ENCODE data around the gene RGL1. TPM values are rescaled to one million over a fixed set of nuclear protein-coding genes. Genes with fewer than 3 reads are reported as not detected.
A peak's percentile ranks its signal among the peaks of the same experiment; 100 is the strongest.

Gene RGL1
- total and polyA plus RNA-seq, 3 donors from 2014 or later, result 34.3 to 58.2 (median 41.5) TPM

- TF ChIP-seq, protein P1, sequence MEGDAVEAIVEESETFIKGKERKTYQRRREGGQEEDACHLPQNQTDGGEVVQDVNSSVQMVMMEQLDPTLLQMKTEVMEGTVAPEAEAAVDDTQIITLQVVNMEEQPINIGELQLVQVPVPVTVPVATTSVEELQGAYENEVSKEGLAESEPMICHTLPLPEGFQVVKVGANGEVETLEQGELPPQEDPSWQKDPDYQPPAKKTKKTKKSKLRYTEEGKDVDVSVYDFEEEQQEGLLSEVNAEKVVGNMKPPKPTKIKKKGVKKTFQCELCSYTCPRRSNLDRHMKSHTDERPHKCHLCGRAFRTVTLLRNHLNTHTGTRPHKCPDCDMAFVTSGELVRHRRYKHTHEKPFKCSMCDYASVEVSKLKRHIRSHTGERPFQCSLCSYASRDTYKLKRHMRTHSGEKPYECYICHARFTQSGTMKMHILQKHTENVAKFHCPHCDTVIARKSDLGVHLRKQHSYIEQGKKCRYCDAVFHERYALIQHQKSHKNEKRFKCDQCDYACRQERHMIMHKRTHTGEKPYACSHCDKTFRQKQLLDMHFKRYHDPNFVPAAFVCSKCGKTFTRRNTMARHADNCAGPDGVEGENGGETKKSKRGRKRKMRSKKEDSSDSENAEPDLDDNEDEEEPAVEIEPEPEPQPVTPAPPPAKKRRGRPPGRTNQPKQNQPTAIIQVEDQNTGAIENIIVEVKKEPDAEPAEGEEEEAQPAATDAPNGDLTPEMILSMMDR (IDR thresholded peaks at IDR 0.05), result no peak
- TF ChIP-seq POLR2A (IDR thresholded peaks at IDR 0.05), result no peak
- 62 to 68% methylated on average over 1 of the region's 1 CpG for WGBS, 2 donors
- intact Hi-C loops (cut with DNase I; ENCODE audit: low total_unique reads), result no loop called here
- no peaks in the 10 kb centered on the region for H3K27me3 ChIP-seq
- no peak overlapping the region for H3K27ac ChIP-seq
- peaks cover 5% of the 10 kb centered on the region for H3K4me1 ChIP-seq
- no peak for DNase-seq
- H3K9me3 ChIP-seq, result no peaks in the 10 kb centered on the region
- H3K4me3 ChIP-seq, result no peak overlapping the region
- H3K36me3 ChIP-seq (ENCODE audit: low read depth, missing control alignments), result no peaks in the 10 kb centered on the region
These were observed 143.1 kb downstream of the RGL1 start for GRCh38 chr1:183947988-183948387.

- intact Hi-C loops (cut with DNase I; ENCODE audit: low total_unique reads), result no loop called here
- peak overlapping the region in 1 of 2 donors; percentile 83 for H3K27ac ChIP-seq
- no peak for DNase-seq
- WGBS, 2 donors, result 86 to 94% methylated on average over 1 of the region's 1 CpG
- H3K9me3 ChIP-seq, result no peaks in the 10 kb centered on the region
- no peaks in the 10 kb centered on the region for H3K27me3 ChIP-seq
- H3K4me3 ChIP-seq, result no peak overlapping the region
- TF ChIP-seq, protein P1 (IDR thresholded peaks at IDR 0.05), result no peak
- TF ChIP-seq POLR2A (IDR thresholded peaks at IDR 0.05), result no peak
- H3K36me3 ChIP-seq (ENCODE audit: low read depth, missing control alignments), result no peaks in the 10 kb centered on the region
- H3K4me1 ChIP-seq, result peaks cover 11% of the 10 kb centered on the region
These were observed 147.2 kb downstream of the RGL1 start for GRCh38 chr1:183952101-183952500.

DNA sequence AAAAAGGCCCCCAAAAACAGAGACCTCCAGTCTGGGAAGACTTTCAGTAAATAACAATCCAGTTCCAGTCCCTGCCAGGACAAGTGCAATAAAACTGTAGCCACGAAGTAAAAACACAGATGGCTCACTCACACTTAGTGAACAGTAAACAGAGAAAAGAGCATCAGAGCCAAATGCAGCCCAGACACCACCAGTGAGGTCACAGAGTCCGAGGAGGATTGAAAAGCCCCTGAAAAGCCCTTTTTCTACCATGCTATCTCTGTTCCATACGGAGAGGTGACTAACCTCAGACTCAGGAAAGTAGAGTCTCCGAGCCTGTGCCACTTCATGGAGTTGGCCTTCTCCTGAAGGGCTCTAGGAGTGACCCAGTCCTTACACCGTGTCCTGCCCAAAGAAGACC is 148.1 kb downstream of the RGL1 start:
- Histone ChIP-seq H3K4me1 (peaks cover 11% of the 10 kb centered on the region), H3K36me3 (ENCODE audit: low read depth, missing control alignments) (no peaks in the 10 kb centered on the region), H3K9me3 (no peaks in the 10 kb centered on the region), H3K27me3 (no peaks in the 10 kb centered on the region), H3K27ac (peak overlapping the region; percentile 60 to 83), H3K4me3 (no peak overlapping the region)
- intact Hi-C loops (cut with DNase I; ENCODE audit: low total_unique reads), result no loop called here
- 38 to 43% methylated on average over 5 of the region's 5 CpGs for WGBS, 2 donors
- no peak for TF ChIP-seq POLR2A (IDR thresholded peaks at IDR 0.05)
- TF ChIP-seq, protein P1 (IDR thresholded peaks at IDR 0.05), result no peak
- DNase-seq, result no peak

DNA sequence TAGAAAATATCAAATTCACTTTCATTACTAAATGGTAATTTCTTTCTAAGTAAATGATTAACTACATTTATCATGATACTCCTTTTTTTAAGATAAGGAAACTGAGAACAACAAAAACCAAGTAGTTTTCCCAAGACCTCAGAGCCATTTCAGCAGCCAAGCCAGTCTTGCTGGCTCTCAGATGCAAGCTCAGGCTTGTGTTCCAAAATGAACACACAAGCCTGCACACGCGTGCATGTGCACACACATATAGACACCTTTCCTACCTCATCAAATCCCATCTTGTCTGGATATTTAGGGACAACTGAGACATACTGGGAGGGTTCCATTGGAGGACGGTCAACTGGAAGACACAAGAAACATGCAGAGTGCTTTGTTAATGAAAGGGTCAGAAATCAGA is 149.6 kb downstream of the RGL1 start:
- 75 to 83% methylated on average over 3 of the region's 3 CpGs for WGBS, 2 donors
- no peaks in the 10 kb centered on the region for H3K27me3 ChIP-seq
- H3K4me3 ChIP-seq, result no peak overlapping the region
- intact Hi-C loops (cut with DNase I; ENCODE audit: low total_unique reads), result no loop called here
- no peaks in the 10 kb centered on the region for H3K9me3 ChIP-seq
- TF ChIP-seq, protein P1 (IDR thresholded peaks at IDR 0.05), result no peak
- no peak for TF ChIP-seq POLR2A (IDR thresholded peaks at IDR 0.05)
- peak overlapping the region in 1 of 2 donors; percentile 83 for H3K27ac ChIP-seq
- H3K4me1 ChIP-seq, result peaks cover 13% of the 10 kb centered on the region
- H3K36me3 ChIP-seq (ENCODE audit: low read depth, missing control alignments), result no peaks in the 10 kb centered on the region
- no peak for DNase-seq

GRCh38 chr1:183956559-183957188 is 151.8 kb downstream of the RGL1 start:
- Histone ChIP-seq H3K4me3 (no peak overlapping the region), H3K9me3 (no peaks in the 10 kb centered on the region), H3K27ac (peak overlapping the region in 1 of 2 donors; percentile 83), H3K4me1 (peaks cover 15% of the 10 kb centered on the region), H3K27me3 (no peaks in the 10 kb centered on the region), H3K36me3 (ENCODE audit: low read depth, missing control alignments) (no peaks in the 10 kb centered on the region)
- intact Hi-C loops (cut with DNase I; ENCODE audit: low total_unique reads), result no loop called here
- no peak for DNase-seq
- 57 to 63% methylated on average over 2 of the region's 2 CpGs for WGBS, 2 donors
- TF ChIP-seq, protein P1 (IDR thresholded peaks at IDR 0.05), result no peak
- no peak for TF ChIP-seq POLR2A (IDR thresholded peaks at IDR 0.05)
